Endothelial cell of umbilical vein (primary cell): ENCODE results near the gene GAL3ST3. TPM values are rescaled to one million over a fixed set of nuclear protein-coding genes. Genes with fewer than 3 reads are reported as not detected.

Experiments
- BruUV-seq: library from RNA; stranded (reverse); fragments of 400-500 nt; replicated peaks from 2 replicates; lab custom pipeline; 2021; lab: Mats Ljungman, UMichigan
- CTCF ChIA-PET: fragments of 300-600, 350-600 bp; sonication (Branson Sonifier 250); formaldehyde crosslinking; loops from one replicate; lab custom pipeline; 2021; ENCODE audit warnings: antibody characterized with exemption, inconsistent platforms; lab: Charles Lee
- POLR2A ChIA-PET: fragments of 300-600, 350-600 bp; sonication (Branson Sonifier 250); formaldehyde crosslinking; loops from one replicate; lab custom pipeline; 2021; ENCODE audit warnings: antibody characterized with exemption, inconsistent platforms; lab: Charles Lee
- DNase-seq: peaks from one replicate; pipeline ENCODE4 v3.0.0-alpha.2; 2011; ENCODE audit warnings: low read depth, low spot score
- FAIRE-seq: peaks from 2 replicates; lab custom pipeline; 2011; peaks lifted over from hg19 to GRCh38; lab: Jason Lieb, UNC
- H2AFZ ChIP-seq: 2 replicates; pipeline ENCODE4 v1.6.0; 2012; ENCODE audit warnings: low read depth, low read length, control low read depth, inconsistent platforms
- H3K27ac ChIP-seq: 2 replicates; pipeline ENCODE4 v1.5.1; 2011; ENCODE audit warnings: low read depth, mild to moderate bottlenecking, control low read depth, low read length, moderate library complexity; ENCODE audit not compliant: insufficient read depth
- H3K27me3 ChIP-seq, 2 experiments: 2 replicates each; pipeline versions ENCODE4 v1.6.0 to v1.6.1; 2011; ENCODE audit warnings: low read length in 2 of 2, mixed read lengths in 1 of 2; ENCODE audit not compliant: control insufficient read depth in 2 of 2, insufficient read depth in 2 of 2
- H3K36me3 ChIP-seq, 2 experiments: 2 replicates in 1 of 2; 3 replicates in 1 of 2; pipeline ENCODE4 v1.5.1; 2011; ENCODE audit warnings: low read length in 2 of 2, mild to moderate bottlenecking in 1 of 2, moderate library complexity in 1 of 2; ENCODE audit not compliant: control insufficient read depth in 2 of 2, insufficient read depth in 2 of 2; ENCODE audit errors: extremely low read depth in 1 of 2
- H3K4me1 ChIP-seq: 3 replicates; pipeline ENCODE4 v1.5.1; 2011; ENCODE audit warnings: mild to moderate bottlenecking, low read length; ENCODE audit not compliant: control insufficient read depth, insufficient read depth; ENCODE audit errors: extremely low read depth
- H3K4me2 ChIP-seq: 2 replicates; pipeline ENCODE4 v1.6.1; 2011; ENCODE audit warnings: low read length, control low read depth, mixed read lengths; ENCODE audit not compliant: insufficient read depth
- H3K4me3 ChIP-seq, 3 experiments: fragments of 200-600 bp in 1 of 3; sonication (generic), shearing (Covaris generic) in 1 of 3; replicated peaks in 1 of 3; 2 replicates each; pipeline ENCODE4 v1.5.1; 2011 to 2016; ENCODE audit warnings: control low read depth in 3 of 3, low read length in 3 of 3, mild to moderate bottlenecking in 2 of 3, inconsistent platforms in 1 of 3, low read depth in 1 of 3, moderate library complexity in 1 of 3; ENCODE audit not compliant: insufficient read depth in 1 of 3
- H3K79me2 ChIP-seq: 2 replicates; pipeline ENCODE4 v1.6.0; 2012; ENCODE audit warnings: low read length, inconsistent platforms; ENCODE audit not compliant: control insufficient read depth, insufficient read depth
- H3K9ac ChIP-seq: replicated peaks from 2 replicates; pipeline ENCODE3; 2011; ENCODE audit warnings: low read length, control low read depth; ENCODE audit not compliant: insufficient read depth; ENCODE audit errors: extremely low read depth
- H3K9me1 ChIP-seq: replicated peaks from 3 replicates; pipeline ENCODE4 v1.6.0; 2011; ENCODE audit warnings: mild to moderate bottlenecking, low read length; ENCODE audit not compliant: control insufficient read depth, insufficient read depth; ENCODE audit errors: extremely low read depth
- H3K9me3 ChIP-seq: replicated peaks from 2 replicates; pipeline ENCODE4 v1.5.1; 2012; ENCODE audit warnings: low read length, inconsistent platforms; ENCODE audit not compliant: control insufficient read depth, insufficient read depth
- H4K20me1 ChIP-seq: replicated peaks from 2 replicates; pipeline ENCODE3; 2011; ENCODE audit warnings: mild to moderate bottlenecking, low read length; ENCODE audit not compliant: control insufficient read depth, insufficient read depth; ENCODE audit errors: extremely low read depth
- CTCF ChIP-seq, 2 donors: IDR thresholded peaks; 1 replicate in 1 of 2; 2 replicates in 1 of 2; pipeline ENCODE4 v1.5.1; 2011; ENCODE audit warnings: low read length in 2 of 2, mild to moderate bottlenecking in 2 of 2, moderate library complexity in 2 of 2, control low read depth in 1 of 2, inconsistent platforms in 1 of 2, low read depth in 1 of 2; ENCODE audit not compliant: insufficient read depth in 1 of 2; ENCODE audit errors: extremely low read depth in 1 of 2
- EZH2 ChIP-seq: IDR thresholded peaks from 2 replicates; pipeline ENCODE4 v1.6.1; 2012; ENCODE audit warnings: borderline replicate concordance, low read depth, mild to moderate bottlenecking, moderate library complexity, low read length, inconsistent platforms; ENCODE audit not compliant: severe bottlenecking
- FOS ChIP-seq: IDR thresholded peaks from 2 replicates; pipeline ENCODE4 v1.6.1; 2011; ENCODE audit warnings: mild to moderate bottlenecking, low read length, moderate library complexity, borderline replicate concordance; ENCODE audit not compliant: insufficient read depth
- GATA2 ChIP-seq: IDR thresholded peaks from 2 replicates; pipeline ENCODE4 v1.7.0; 2011; ENCODE audit warnings: low read depth, mild to moderate bottlenecking, moderate library complexity, mixed read lengths, low read length; ENCODE audit not compliant: insufficient read length, insufficient read depth
- JUN ChIP-seq: IDR thresholded peaks from 2 replicates; pipeline ENCODE4 v1.6.1; 2011; ENCODE audit warnings: borderline replicate concordance, low read depth; ENCODE audit not compliant: insufficient read length, insufficient read depth
- MAX ChIP-seq: IDR thresholded peaks from 2 replicates; pipeline ENCODE4 v1.6.1; 2011; ENCODE audit not compliant: insufficient read depth, insufficient read length
- MYC ChIP-seq: IDR thresholded peaks from one replicate; pipeline ENCODE4 v1.6.1; 2011; ENCODE audit warnings: mild to moderate bottlenecking, low read depth, low read length
- POLR2A ChIP-seq: IDR thresholded peaks from 2 replicates; pipeline ENCODE4 v1.6.1; 2012; ENCODE audit warnings: low read depth, mild to moderate bottlenecking, control low read depth, low read length
- POLR2AphosphoS5 ChIP-seq: IDR thresholded peaks from 2 replicates; pipeline ENCODE4 v1.6.1; 2012; ENCODE audit warnings: low read depth, mild to moderate bottlenecking, control low read depth, low read length, moderate library complexity; ENCODE audit not compliant: insufficient read depth
- dilution Hi-C: fragments of 300-500 bp; cut with MboI; formaldehyde crosslinking; loops from one replicate; pipeline ENCODE4 v1.15.0; 2019; ENCODE audit warnings: low sequenced_read_pairs; ENCODE audit not compliant: extremely low pct_ligation_motif_present
- intact Hi-C: fragments of 100-400 bp; cut with micrococcal nuclease; formaldehyde crosslinking; loops from one replicate; pipeline ENCODE4 v1.10.0; 2022
- polyA plus RNA-seq, 4 experiments: library from polyadenylated mRNA; depleted of rRNA in 3 of 4; stranded (reverse) in 3 of 4; unstranded in 1 of 4; fragments of >200 nt; gene quantifications; 2 replicates each; pipeline versions ENCODE4 v1.2.1 to v1.2.3, GENCODE V29; 2011 to 2012; ENCODE audit warnings: missing spikeins in 1 of 4
- total RNA-seq: library from RNA; stranded (reverse); gene quantifications from 2 replicates; pipeline ENCODE4 v1.2.3, GENCODE V29; 2021

Gene GAL3ST3
- total and polyA plus RNA-seq, 2 donors (not counting 3 experiments of a cell fraction or from before 2014, with no cell fraction given), result 0.15 TPM; not detected in 1

GRCh38 chr11:66059966-66060680 is 11.2 kb upstream of the GAL3ST3 start:
- no peak overlapping the region for H3K4me3 ChIP-seq
- ChIA-PET CTCF (interaction anchor here (0.7 kb wide), 1 partner anchor 8 kb away, joined by 3 read pairs; no protein-coding TSS in a partner anchor), POLR2A (no interaction called here)
- FAIRE-seq, result no peak
- H3K4me2 ChIP-seq, result no peak overlapping the region
- H3K36me3 ChIP-seq, result peaks cover 55 to 64% of the 10 kb centered on the region in 2 experiments
- peaks cover 13% of the 10 kb centered on the region for H3K79me2 ChIP-seq
- DNase-seq, result no peak
- no peaks in the 10 kb centered on the region for H3K9me1 ChIP-seq
- intact Hi-C loops (no loop called here), dilution Hi-C loops (no loop called here)
- no peaks in the 10 kb centered on the region for H3K9me3 ChIP-seq
- H4K20me1 ChIP-seq, result no peaks in the 10 kb centered on the region
- H2AFZ ChIP-seq, result no peak overlapping the region
- H3K4me1 ChIP-seq, result no peaks in the 10 kb centered on the region
- BruUV-seq, result no TSS peak
- H3K27me3 ChIP-seq, result no peaks in the 10 kb centered on the region
- no peak overlapping the region for H3K27ac ChIP-seq
- TF ChIP-seq JUN (no peak), MAX (no peak), EZH2 (no peak), MYC (no peak), GATA2 (no peak), POLR2A (no peak), POLR2AphosphoS5 (no peak), FOS (no peak), CTCF (IDR thresholded peaks at IDR 0.05; ENCODE audit: extremely low read depth in 1 of 2, insufficient read depth in 1 of 2, low read depth in 1 of 2, low read length in 2 of 2) (no peak)
- no peak overlapping the region for H3K9ac ChIP-seq
